Astrocyte (in vitro differentiated cells and primary cell): ENCODE results near the gene MAGIX. TPM values are rescaled to one million over a fixed set of nuclear protein-coding genes. Genes with fewer than 3 reads are reported as not detected.
A peak's percentile ranks its signal among the peaks of the same experiment; 100 is the strongest.
"Not testable (repeated sequence)": the region's sequence is repeated elsewhere in the genome, so short reads cannot be mapped to it uniquely, and the experiment has no call there.

Source experiments
- DNase-seq: peaks from one replicate; pipeline ENCODE4 v3.0.0-alpha.2; 2010; ENCODE audit warnings: low read depth
- FAIRE-seq: peaks from 2 replicates; lab custom pipeline; 2011; peaks lifted over from hg19 to GRCh38; lab: Jason Lieb, UNC
- H2AFZ ChIP-seq: 2 replicates; pipeline ENCODE4 v1.6.0; 2012; ENCODE audit warnings: low read depth, low read length, inconsistent platforms
- H3K27ac ChIP-seq: 2 replicates; pipeline ENCODE4 v1.5.1; 2011; ENCODE audit warnings: low read depth, low read length, inconsistent platforms
- H3K27me3 ChIP-seq: 2 replicates; pipeline ENCODE4 v1.6.0; 2011; ENCODE audit warnings: low read length, inconsistent platforms; ENCODE audit not compliant: insufficient read depth
- H3K36me3 ChIP-seq: 2 replicates; pipeline ENCODE4 v1.5.1; 2011; ENCODE audit warnings: low read length, inconsistent platforms; ENCODE audit not compliant: insufficient read depth
- H3K4me1 ChIP-seq: 2 replicates; pipeline ENCODE4 v1.5.1; 2011; ENCODE audit warnings: low read length, inconsistent platforms; ENCODE audit not compliant: insufficient read depth
- H3K4me2 ChIP-seq: 2 replicates; pipeline ENCODE4 v1.6.0; 2012; ENCODE audit warnings: low read length, inconsistent platforms
- H3K4me3 ChIP-seq: 2 replicates; pipeline ENCODE4 v1.5.1; 2011; ENCODE audit warnings: low read depth, mild to moderate bottlenecking, low read length, inconsistent platforms; ENCODE audit not compliant: insufficient read depth
- H3K79me2 ChIP-seq: 2 replicates; pipeline ENCODE4 v1.6.0; 2012; ENCODE audit warnings: mild to moderate bottlenecking, low read length, inconsistent platforms; ENCODE audit not compliant: insufficient read depth
- H3K9ac ChIP-seq: 2 replicates; pipeline ENCODE4 v1.6.0; 2012; ENCODE audit warnings: mild to moderate bottlenecking, low read length, inconsistent platforms
- H3K9me3 ChIP-seq: 2 replicates; pipeline ENCODE4 v1.5.1; 2012; ENCODE audit warnings: low read depth, mild to moderate bottlenecking, low read length, inconsistent platforms; ENCODE audit not compliant: insufficient read depth
- H4K20me1 ChIP-seq: 2 replicates; pipeline ENCODE4 v1.6.0; 2012; ENCODE audit warnings: low read length, inconsistent platforms; ENCODE audit not compliant: insufficient read depth
- H3K27ac Mint-ChIP-seq: one replicate; pipeline ENCODE4 v1.8.0; 2021; ENCODE audit warnings: mild to moderate bottlenecking, mixed read lengths; ENCODE audit not compliant: unreplicated experiment
- H3K27me3 Mint-ChIP-seq: one replicate; pipeline ENCODE4 v1.8.0; 2021; ENCODE audit warnings: low read depth, mixed read lengths; ENCODE audit not compliant: unreplicated experiment
- H3K36me3 Mint-ChIP-seq: one replicate; pipeline ENCODE4 v1.8.0; 2021; ENCODE audit warnings: low read depth, mixed read lengths; ENCODE audit not compliant: unreplicated experiment
- H3K4me1 Mint-ChIP-seq: one replicate; pipeline ENCODE4 v1.8.0; 2021; ENCODE audit warnings: low read depth, mixed read lengths; ENCODE audit not compliant: unreplicated experiment
- H3K4me3 Mint-ChIP-seq: one replicate; pipeline ENCODE4 v1.8.0; 2021; ENCODE audit warnings: mild to moderate bottlenecking, moderate library complexity, mixed read lengths; ENCODE audit not compliant: unreplicated experiment
- H3K9me3 Mint-ChIP-seq: one replicate; pipeline ENCODE4 v1.8.0; 2021; ENCODE audit warnings: mild to moderate bottlenecking, mixed read lengths; ENCODE audit not compliant: unreplicated experiment
- EZH2 ChIP-seq: IDR thresholded peaks from 2 replicates; pipeline ENCODE4 v1.6.1; 2012; ENCODE audit warnings: mild to moderate bottlenecking, low read length, inconsistent platforms; ENCODE audit not compliant: insufficient read depth
- total RNA-seq: library from RNA; stranded (reverse); gene quantifications from 2 replicates; pipeline ENCODE4 v1.2.1, GENCODE V29; 2021
- TF ChIP-seq, protein P1 (sequence below): IDR thresholded peaks from 2 replicates; pipeline ENCODE4 v1.5.1; 2011; ENCODE audit warnings: low read depth, mild to moderate bottlenecking, inconsistent platforms, low read length, moderate library complexity; ENCODE audit not compliant: insufficient read depth

Gene MAGIX
- total RNA-seq, 1 donor from 2014 or later, result 1.2 TPM

DNA sequence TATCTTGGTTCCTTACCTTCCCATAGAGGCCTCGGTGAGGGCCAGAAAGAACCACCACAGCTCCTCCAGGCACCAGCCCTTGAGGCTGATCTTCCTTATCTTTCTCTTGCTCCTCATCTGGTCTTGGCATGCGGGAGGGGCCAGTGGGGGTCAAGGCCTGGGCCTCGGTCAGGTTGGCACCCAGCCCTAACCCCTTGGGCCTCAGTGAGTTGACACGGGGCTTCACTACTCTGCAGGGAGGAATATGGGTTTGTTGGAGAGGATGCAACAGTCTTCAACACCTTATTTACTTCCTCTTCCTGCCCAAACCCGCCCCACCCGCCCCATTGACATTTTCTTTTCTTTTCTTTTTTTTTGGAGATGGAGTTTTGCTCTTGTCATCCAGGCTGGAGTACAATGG lies 45.0 kb upstream of the MAGIX start:
- no peaks in the 10 kb centered on the region for H3K27me3 Mint-ChIP-seq
- H3K4me1 ChIP-seq, result no peaks in the 10 kb centered on the region
- no peaks in the 10 kb centered on the region for H3K9me3 ChIP-seq
- H3K27me3 ChIP-seq, result no peaks in the 10 kb centered on the region
- no peak for DNase-seq
- no peak overlapping the region for H3K4me3 ChIP-seq
- no peak overlapping the region for H3K9ac ChIP-seq
- H3K36me3 Mint-ChIP-seq, result peaks cover 7% of the 10 kb centered on the region
- peaks cover 2% of the 10 kb centered on the region for H3K36me3 ChIP-seq
- no peaks in the 10 kb centered on the region for H3K9me3 Mint-ChIP-seq
- H3K4me2 ChIP-seq, result no peak overlapping the region
- no peak overlapping the region for H3K27ac Mint-ChIP-seq
- H4K20me1 ChIP-seq, result no peaks in the 10 kb centered on the region
- H2AFZ ChIP-seq, result no peak overlapping the region
- no peak for FAIRE-seq
- no peak overlapping the region for H3K4me3 Mint-ChIP-seq
- H3K27ac ChIP-seq, result no peak overlapping the region
- H3K79me2 ChIP-seq, result peaks cover 13% of the 10 kb centered on the region
- no peaks in the 10 kb centered on the region for H3K4me1 Mint-ChIP-seq
- TF ChIP-seq, protein P1, sequence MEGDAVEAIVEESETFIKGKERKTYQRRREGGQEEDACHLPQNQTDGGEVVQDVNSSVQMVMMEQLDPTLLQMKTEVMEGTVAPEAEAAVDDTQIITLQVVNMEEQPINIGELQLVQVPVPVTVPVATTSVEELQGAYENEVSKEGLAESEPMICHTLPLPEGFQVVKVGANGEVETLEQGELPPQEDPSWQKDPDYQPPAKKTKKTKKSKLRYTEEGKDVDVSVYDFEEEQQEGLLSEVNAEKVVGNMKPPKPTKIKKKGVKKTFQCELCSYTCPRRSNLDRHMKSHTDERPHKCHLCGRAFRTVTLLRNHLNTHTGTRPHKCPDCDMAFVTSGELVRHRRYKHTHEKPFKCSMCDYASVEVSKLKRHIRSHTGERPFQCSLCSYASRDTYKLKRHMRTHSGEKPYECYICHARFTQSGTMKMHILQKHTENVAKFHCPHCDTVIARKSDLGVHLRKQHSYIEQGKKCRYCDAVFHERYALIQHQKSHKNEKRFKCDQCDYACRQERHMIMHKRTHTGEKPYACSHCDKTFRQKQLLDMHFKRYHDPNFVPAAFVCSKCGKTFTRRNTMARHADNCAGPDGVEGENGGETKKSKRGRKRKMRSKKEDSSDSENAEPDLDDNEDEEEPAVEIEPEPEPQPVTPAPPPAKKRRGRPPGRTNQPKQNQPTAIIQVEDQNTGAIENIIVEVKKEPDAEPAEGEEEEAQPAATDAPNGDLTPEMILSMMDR, result no peak
- no peak for TF ChIP-seq EZH2

DNA sequence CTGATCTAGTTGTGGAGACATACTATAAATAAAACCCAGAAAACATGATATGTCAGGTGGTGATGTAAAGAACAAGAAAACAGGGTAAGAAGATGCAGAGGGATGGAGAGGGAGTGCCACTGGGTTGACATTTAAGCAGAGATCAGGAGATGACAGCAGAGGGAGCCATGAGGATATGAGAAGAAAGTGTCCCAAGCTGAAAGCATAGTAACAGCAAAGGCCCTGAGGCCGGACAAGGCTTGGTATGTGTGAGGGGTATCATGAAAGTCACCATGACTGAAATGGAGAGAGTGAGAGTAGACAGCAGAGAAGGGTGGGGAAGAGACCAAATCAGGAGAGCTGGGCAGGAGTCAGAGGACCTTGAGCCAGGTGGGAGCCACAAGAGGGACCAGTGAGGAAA lies 42.5 kb upstream of the MAGIX start:
- no peak for DNase-seq
- no peak overlapping the region for H3K4me2 ChIP-seq
- H3K9ac ChIP-seq, result no peak overlapping the region
- no peaks in the 10 kb centered on the region for H3K27me3 Mint-ChIP-seq
- TF ChIP-seq, protein P1, result no peak
- no peak for TF ChIP-seq EZH2
- no peak overlapping the region for H2AFZ ChIP-seq
- H3K4me1 Mint-ChIP-seq, result peaks cover 4% of the 10 kb centered on the region
- FAIRE-seq, result peak; percentile 79
- H3K27ac ChIP-seq, result no peak overlapping the region
- H3K4me3 ChIP-seq, result no peak overlapping the region
- H3K36me3 Mint-ChIP-seq, result peaks cover 7% of the 10 kb centered on the region
- peaks cover 2% of the 10 kb centered on the region for H3K36me3 ChIP-seq
- H3K27ac Mint-ChIP-seq, result no peak overlapping the region
- H3K4me1 ChIP-seq, result no peaks in the 10 kb centered on the region
- H3K27me3 ChIP-seq, result no peaks in the 10 kb centered on the region
- no peak overlapping the region for H3K4me3 Mint-ChIP-seq
- H4K20me1 ChIP-seq, result no peaks in the 10 kb centered on the region
- no peaks in the 10 kb centered on the region for H3K9me3 Mint-ChIP-seq
- H3K9me3 ChIP-seq, result no peaks in the 10 kb centered on the region
- peaks cover 23% of the 10 kb centered on the region for H3K79me2 ChIP-seq

DNA sequence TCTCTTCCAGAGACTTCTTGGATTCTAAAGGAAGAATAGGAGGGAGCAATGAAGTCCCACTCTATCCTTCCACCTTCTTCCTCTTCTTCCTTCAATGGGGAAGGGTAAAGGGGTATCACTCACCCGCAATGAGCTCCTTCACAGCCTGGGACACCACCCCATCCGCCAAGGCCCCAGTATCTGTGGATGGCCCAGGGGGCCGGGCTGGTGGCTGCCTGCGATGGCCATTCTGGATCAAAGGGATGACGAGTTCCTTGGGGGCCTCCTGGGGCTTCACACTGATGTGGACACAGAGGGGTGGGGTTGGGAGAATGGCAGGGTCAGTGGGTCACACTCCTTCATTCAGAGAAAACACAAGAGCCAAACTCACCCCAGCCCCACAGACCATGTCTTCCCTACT lies 40.1 kb upstream of the MAGIX start:
- Histone ChIP-seq H4K20me1 (no peaks in the 10 kb centered on the region), H3K9me3 (no peaks in the 10 kb centered on the region), H3K4me1 (no peaks in the 10 kb centered on the region), H3K79me2 (peaks cover 23% of the 10 kb centered on the region), H3K9ac (peak overlapping the region; percentile 96), H3K27ac (no peak overlapping the region), H3K27me3 (no peaks in the 10 kb centered on the region), H3K4me3 (peak overlapping the region; percentile 86), H2AFZ (no peak overlapping the region), H3K36me3 (peaks cover 2% of the 10 kb centered on the region), H3K4me2 (peak overlapping the region; percentile 98)
- peaks cover 4% of the 10 kb centered on the region for H3K4me1 Mint-ChIP-seq
- H3K27me3 Mint-ChIP-seq, result no peaks in the 10 kb centered on the region
- FAIRE-seq (no peak), DNase-seq (no peak)
- H3K4me3 Mint-ChIP-seq, result peak overlapping the region; percentile 97
- no peaks in the 10 kb centered on the region for H3K36me3 Mint-ChIP-seq
- TF ChIP-seq, protein P1, result no peak
- no peaks in the 10 kb centered on the region for H3K9me3 Mint-ChIP-seq
- no peak overlapping the region for H3K27ac Mint-ChIP-seq

DNA sequence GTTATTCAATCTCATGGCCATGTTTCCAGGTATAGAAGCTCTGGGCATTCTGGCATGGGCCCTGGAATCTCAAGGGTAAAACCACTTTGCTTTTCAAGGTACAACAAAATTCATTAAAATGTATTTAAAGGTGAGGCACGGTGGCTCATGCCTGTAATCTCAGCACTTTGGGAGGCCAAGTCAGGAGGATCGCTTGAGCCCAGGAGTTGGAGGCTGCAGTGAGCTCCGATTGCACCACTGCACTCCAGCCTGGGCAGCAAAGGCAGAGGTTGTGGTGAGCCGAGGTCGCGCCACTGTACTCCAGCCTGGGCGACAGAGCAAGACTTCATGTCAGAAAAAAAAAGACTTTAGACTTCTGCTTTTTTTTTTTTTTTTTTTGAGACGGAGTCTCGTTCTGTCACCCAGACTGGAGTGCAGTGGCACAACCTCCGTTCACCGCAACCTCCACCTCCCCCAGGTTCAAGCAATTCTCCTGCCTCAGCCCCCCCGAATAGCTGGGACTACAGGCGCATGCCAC lies 34.8 kb upstream of the MAGIX start:
- H3K9me3 ChIP-seq, H2AFZ ChIP-seq, H3K9ac ChIP-seq, H3K27me3 ChIP-seq, H4K20me1 ChIP-seq, H3K4me3 ChIP-seq, H3K79me2 ChIP-seq, H3K9me3 Mint-ChIP-seq, FAIRE-seq, H3K4me1 Mint-ChIP-seq, H3K27ac ChIP-seq, H3K4me2 ChIP-seq, H3K27ac Mint-ChIP-seq, H3K4me1 ChIP-seq, H3K36me3 Mint-ChIP-seq, H3K36me3 ChIP-seq, H3K4me3 Mint-ChIP-seq, DNase-seq, H3K27me3 Mint-ChIP-seq: not testable (repeated sequence)
